Fibroblast of skin of left biceps (primary cell): Measurements from ENCODE around the gene PIK3R4.

Experiments used
- DNase-seq, 2 experiments: peaks; one replicate each; pipeline ENCODE4 v3.0.0-alpha.2; 2013; ENCODE audit warnings: low read depth in 2 of 2

Gene PIK3R4

DNA sequence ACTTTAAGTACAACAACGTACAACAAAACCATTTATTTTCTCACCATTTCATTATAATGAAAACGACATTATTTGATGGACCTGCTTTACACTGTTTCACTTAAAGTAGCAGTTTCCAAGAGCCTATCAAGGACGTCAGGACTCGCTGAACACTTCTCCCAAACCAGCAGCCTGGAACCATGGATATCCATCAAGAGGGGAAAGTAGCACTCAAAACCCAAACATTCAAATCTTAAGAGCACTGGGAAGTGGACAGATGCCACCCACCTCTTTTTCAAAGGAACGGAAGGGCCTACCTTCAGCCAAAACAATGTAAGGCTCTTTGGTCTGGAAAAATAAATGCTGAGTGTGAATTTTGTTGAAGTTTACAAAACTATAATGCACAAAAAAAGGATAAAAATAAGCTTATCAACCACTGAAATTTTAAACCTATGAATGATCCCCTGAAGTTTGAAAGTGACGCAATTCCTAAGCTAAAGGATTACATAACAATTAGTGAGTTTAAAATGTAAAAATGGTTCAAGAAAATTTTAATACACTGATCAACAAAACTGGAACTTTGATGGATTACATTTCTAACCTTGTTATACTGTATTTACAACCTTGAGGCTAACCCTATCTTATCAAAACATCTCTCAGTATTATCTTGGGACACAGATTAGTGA, 4.6 kb downstream of the PIK3R4 start:
- DNase-seq: no peak

DNA sequence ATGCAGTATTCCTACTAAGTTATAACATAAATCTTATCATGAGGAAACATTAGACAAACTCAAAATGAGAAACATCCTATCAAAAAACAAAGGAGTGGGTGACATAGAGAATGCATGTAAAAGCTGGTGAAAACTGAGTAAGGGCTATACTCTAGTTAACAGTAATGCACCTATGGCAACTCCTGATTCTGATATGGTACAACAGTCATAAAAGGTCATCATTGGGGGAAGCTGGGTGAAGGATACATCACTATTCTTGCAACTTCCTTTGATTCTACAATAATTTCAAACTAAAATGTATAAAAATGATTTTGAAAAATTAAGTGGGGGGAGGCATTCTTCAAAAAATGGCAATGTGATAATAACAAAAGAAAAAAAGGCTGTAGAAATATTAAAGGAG, 6.8 kb downstream of the PIK3R4 start:
- no peak for DNase-seq

DNA sequence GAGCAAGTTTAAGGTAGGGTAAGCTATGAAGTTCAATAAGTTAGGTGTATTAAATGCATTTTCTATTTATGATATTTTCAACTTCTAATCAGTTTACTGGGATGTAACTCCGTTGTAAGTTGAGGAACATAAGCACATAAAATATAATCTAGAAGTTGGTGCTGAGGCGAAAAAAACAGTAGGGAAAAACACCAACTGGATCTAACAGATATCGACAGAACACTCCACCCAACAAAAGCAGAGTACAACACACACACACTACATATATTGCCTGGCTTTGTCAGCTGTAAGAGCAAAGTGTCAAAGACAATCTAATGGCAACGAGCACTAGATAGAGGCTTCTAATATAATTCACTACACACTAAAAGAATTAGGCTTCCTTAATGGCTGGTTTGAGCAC, 8.4 kb downstream of the PIK3R4 start:
- DNase-seq: no peak

DNA sequence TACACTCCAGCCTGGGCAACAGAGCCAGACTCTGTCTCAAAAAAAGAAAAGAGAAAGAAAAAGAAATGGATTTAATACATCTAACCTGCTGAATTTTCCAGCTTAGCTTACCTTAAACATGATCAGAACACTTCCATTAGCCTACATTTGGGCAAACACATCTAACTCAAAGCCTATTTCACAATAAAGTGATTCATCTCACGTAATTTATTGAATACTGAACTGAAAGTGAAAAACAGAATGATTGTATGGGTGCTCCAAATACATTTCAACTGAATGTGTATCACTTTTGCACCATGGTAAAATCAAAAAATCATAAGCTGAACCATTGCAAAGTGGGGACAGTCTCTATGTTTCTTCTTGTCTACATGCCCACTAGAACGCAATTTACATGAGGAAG, 9.0 kb downstream of the PIK3R4 start:
- no peak for DNase-seq

DNA sequence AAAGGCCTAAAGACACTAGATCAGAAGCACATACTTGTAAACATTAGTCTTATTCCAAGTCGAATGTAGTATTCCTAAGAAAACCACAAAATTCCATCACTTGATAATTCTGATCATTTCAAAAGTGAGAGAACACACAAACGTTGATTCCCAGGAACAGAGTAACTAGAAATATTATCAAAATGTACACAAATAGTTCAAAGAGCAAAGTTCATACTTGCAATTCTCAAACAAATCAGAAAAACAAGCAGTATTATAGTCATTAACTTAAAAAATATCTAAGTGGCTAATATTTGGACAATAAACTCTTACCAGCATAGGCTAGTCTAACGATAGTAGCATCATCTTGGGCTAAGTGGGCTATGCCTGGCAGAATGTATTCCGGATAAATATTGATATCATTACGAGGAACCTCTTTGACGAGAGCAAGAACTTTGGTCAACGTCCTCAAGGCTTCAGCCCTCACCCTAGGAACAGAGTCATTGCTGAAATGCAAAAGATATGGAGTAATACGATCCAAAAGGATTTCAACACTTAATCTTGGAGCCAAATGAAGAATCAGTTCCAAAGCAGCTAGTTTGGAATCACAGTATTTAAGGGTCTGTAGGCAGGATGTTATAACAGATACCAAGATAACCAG, 13.3 kb downstream of the PIK3R4 start:
- no peak for DNase-seq

DNA sequence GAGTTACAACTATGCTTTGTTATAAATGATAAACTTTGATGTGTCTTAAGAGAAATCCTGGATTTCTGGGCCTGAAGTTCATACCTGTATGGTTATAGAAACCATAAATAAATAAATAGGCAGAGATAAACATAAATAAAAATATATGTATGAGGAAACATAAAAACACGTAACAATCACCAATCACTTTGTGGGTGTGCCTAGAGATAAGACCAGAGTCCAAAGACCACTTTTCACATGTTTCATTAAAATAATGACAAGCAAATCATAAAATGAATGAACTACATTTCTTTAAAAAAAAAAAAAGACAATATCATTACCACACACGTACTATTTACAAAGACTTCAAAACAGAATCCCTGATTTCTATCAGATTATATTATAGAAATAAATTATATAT, 14.1 kb downstream of the PIK3R4 start:
- no peak for DNase-seq

DNA sequence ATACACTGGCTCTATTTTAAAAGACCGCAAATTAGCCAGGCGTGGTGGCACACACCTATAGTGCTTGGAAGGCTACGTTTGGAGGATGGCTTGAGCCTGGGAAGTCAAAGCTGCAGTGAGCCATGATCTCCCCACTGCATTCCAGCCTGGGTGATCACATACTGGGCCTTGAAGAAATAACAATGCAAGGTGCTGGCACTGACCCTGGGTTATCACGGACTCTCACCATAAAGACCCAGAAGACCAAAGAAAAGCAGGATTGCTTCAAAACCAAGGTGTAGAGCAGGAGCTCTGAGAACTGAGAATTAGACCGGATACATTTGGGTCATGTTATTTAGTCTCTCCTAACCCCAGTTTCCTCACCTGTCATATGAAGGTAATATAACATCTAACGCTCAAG, 14.8 kb downstream of the PIK3R4 start:
- DNase-seq: no peak

DNA sequence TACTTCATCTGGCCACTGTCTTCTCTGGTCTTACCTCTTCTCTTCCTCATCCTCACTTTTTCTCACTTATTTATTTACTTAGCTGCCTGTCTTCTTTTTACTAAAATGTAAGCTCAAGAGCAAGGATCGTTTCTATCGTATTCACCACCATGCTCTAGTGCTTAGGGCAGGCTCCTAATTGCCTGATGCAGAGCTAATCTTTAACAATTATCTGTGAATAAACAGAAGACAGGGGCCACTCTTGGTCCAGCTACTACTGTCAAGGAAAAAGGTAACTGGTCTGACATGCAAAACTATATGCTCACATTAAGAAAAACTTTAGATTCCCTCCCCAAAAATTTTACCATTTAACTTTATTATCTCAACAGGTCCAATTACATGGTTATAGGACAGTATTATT, 17.5 kb downstream of the PIK3R4 start:
- no peak for DNase-seq

DNA sequence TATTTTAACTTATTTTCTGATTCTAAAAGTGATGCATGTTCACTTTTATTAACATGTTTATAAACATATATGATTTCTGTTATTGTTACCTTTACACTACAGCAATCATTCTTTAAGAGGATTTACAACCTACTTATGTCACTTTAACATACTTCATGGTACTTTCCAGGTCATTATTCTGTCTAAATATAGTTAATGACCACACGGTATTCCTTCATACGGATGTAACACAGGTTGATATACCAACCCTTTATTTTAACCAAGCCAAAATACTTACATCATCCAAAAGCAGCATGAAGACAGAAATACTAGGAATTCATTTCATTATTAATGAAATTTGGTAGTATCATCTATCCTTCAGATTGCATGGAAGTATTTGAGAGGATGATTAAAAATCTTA, 18.6 kb downstream of the PIK3R4 start:
- DNase-seq: no peak

DNA sequence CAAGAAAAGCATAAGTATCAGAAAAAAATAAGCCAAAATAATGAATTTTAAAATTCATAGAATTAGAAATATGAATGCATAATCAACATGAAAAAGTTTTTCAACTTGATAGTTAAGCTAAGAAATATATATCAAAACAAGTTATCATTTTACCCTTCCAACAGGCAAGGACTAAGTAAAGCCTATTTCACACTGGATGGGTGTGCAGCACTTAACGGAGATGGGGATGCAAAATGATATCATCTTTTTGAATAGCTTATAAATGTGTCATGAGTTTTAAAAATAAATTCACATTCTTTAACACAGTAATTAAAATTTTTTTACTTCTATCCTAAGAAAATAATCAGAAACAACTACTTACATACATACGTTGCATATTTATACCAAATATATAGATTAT, 20.9 kb downstream of the PIK3R4 start:
- DNase-seq: no peak

DNA sequence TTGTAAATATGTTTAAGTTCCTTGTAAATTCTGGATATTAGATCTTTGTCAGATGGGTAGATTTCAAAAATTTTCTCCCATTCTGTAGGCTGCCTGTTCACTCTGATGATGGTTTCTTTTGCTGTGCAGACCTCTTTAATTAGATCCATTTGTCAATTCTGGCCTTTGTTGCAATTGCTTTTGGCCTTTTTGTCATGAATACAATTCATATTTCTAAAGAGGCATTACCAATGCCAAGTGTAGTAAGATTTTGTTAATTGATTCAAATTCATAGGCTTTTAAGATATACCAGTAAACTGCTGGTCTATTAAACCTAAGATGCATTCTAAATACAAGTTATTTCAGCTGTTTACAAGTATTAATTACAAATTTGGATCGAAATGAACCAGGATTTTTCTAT, 31.0 kb downstream of the PIK3R4 start:
- no peak for DNase-seq

DNA sequence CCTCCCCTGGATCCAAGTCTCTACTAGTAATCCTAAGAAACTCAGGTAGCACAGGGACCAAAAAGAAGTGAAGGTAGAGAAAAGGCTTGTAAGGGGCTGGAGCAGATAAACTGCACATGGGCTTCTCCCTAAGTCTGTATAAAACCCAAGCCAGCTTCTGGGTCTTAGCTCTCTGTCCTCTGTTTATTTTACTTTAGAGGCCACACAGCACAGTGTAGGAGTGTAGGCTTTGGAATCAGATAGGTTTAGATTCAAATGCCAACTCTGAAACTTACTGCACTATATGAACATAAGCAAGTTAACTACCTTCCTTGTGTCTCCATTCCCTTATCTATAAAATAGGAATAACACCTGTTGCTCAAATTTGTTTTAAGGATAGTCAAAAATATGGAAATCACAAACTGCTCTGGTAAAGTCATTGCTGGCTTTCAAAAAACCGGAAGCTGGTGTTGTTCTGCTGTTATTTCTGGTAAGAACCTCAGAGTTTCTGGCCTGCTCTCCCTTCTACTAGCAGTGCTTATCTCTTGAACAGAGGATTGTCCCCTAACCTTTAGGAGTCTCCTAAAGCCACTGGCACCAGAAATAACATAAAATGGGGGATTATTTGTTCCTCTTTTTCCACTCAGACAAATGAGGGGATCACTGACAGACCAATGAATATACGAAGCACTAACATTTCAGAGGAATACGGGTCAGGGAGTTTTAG, 33.8 kb downstream of the PIK3R4 start:
- DNase-seq: no peak

DNA sequence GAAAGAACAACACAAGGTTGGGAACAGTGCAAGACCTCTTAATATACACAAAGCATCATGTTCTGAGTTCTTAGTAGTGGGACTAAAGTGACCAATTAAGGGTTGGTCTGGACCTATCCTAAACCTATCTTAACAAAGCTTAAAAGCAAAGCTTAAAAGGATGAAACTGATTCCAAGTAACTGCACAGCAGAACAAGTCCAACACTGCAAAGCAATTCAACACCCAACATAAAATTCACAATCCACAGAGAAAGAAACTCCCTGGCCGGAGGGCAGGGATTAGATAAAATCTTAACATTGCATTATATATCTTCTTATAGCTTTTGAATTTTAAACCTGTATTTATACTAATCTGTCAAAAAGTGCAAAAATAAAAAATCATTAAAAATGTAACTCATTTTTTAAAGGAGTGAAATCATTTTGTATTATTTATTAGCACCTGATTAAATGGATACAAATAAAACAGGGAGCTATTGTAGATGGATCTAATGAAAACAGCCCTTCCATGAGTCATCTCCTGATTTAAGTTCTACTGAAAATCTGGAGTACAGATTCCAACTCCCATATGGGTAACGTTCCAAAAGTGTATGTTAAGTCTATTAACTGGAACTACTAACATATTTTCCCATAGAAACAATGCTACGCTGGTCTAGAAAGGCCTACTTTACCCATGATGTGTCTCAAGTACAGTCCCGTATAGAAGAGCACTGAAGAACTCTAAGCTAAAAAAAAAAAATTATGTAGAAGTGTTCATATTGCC, 34.9 kb downstream of the PIK3R4 start:
- DNase-seq: peak; percentile 57 to 64

DNA sequence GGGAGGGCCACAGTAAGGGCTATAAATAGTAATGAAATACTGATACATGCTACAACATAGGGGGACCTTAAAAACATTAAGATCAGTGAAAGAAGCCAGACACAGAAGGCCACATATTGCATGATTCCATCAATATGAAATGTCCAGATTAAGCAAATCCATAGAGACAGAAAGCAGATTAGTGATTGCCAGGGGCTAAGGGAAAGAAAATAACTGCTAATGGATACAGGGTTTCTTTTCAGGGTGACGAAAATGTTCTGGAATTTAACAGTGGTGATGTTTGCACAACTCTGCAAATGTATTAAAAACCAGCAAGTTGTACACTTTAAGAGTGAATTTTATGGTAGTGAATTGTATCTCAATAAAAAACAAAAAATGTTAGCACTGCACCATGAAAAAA, 37.0 kb downstream of the PIK3R4 start:
- peak; percentile 15 to 19 for DNase-seq

DNA sequence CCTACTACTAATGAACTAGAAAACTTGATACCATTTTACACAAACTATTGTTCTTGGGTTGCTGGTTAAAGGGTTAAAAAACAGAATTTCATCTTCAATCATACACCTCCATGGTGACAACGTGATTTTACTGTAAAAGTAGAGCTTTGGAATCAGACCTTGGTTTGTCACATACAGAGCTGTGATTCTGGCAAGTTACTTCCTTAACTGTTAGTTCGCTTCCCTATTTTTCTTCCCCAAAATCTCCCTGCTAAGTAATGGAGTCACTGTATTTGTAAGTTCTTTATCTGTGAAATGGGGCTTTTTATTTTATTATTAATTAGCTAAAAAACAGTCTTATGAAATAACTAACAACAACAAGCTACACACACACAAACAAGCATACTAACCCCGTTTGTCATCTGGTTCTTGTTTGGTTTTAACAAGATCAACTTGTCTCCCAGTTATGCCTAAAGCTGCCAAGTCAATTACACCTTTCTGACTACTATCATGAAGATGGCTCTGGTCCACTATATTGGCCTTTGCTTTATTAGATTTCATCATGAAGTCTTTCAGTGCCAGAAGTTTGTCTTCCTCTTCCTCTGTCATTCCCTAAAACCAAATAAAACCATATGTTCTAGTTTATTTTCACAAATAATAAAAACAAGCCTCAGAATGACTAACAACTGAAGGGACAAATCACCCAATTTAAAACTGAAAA, 38.6 kb downstream of the PIK3R4 start:
- DNase-seq: no peak

DNA sequence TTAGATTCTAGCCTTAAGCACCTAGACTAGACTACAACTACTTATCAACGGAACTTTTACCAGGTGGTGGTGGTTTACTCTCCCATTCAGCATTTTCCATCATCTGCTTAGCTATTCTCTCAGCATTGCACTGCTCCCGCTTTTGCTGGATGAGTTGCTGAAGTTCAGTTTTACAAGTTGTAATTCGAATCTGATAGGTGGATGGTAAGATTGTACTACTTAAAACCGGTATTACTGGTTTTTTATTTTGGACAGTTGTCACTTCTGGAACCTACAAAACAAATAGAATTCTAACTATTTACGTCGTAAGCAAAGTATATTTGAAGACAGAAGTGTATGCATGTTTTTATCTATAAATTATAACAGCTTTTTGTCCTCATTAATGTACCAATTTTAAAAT, 41.1 kb downstream of the PIK3R4 start:
- DNase-seq: no peak

DNA sequence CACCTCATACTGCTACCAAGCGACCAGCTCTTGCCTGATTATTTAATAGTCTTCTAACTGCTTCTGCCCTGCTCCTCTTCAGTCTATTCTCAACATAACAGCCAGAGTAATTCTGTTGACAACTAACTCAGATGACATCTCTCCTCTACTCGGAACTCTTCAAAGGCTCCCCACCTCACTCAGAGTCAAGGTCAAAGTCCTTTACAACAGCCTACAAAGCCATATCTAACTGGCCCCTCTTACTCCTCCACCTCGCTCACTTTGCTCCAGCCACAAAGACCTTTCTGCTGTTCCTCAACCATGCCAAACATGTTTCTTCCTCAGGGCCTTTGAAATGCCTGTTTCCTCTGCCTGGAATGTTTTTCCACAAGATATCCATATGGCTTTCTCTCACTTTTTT, 43.6 kb downstream of the PIK3R4 start:
- DNase-seq: no peak

DNA sequence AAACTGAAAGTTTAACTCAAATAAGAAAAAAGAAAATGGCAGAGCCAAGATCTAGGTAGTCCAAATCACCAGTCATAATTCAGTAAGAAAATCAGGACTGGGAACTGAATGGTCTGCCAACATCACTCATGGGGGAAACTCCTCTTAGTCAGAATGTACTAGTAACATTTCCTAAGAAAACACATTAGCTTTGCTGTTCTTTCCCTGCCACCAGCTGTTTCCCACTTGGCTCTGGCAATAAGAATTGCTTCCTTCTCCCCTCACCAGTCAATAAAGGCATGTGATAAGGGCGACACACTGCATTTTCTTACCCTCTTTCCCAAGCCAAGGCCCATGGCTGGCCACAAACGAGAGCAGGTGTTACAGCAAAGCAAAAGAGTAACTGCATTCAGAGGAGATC, 46.1 kb downstream of the PIK3R4 start:
- no peak for DNase-seq

DNA sequence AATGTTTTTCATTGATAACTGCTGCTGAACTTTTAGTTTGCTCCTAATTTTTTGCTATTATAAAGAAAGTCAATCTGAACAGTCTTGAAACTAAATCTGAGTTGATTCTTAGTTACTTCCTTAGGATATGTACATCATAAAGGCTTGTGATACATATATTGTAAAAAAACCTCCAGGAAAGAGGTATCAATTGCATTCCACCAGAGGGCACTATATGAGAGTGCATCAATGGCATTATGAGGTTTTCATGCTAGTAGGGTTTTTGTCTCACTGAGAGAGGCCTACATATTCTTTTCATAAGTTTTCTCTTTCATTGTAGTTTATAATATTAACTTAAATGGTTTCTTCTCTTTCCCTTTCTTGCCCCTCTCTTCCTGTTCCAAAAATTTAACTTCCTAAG, 46.9 kb downstream of the PIK3R4 start:
- no peak for DNase-seq

DNA sequence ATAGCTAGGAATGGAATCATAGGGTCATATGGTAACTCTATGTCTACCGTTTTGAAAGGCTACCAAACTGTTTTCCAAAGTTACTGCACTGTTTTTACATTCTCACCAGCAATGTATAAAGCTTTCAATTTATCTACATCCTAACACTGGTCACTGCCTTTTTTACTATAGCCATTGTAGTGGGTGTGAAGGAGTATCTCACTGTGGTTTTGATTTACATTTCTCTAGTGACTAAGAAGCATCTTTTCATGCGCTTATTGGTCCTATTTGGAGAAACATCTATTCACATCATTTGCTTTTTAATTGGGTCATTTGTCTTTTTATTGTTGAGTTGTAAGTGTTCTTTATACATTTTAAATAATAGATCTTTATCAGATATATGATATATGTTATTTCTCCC, 53.3 kb downstream of the PIK3R4 start:
- no peak for DNase-seq

DNA sequence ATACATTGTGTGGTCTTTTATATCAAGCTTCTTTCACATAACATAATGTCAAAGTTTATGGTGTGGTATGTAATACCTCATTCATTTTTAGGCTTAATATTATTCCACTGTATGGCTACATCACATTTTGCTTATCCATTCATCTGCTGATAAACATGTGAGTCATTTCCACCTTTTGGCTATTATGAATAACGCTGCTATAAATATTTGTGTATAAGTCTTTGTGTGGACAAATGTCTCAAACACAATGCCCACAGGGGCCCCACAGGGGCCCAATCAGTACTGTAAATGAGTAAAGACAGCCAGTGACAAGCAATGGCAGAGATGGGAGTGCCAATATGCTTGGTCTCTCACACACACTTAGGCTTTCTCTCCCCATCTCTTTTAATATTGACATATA, 54.2 kb downstream of the PIK3R4 start:
- DNase-seq: no peak
